Mucosa of stomach (tissue), 1 donor: ENCODE measurements around the gene SEMA4D.

Experiments
- H3K27me3 ChIP-seq: one replicate; pipeline ENCODE4 v1.7.0; 2013; ENCODE audit warnings: mild to moderate bottlenecking, low read length; ENCODE audit not compliant: control insufficient read depth, insufficient read depth
- H3K36me3 ChIP-seq: one replicate; pipeline ENCODE4 v1.7.0; 2013; ENCODE audit warnings: low read length; ENCODE audit not compliant: control insufficient read depth, insufficient read depth
- H3K4me1 ChIP-seq: one replicate; pipeline ENCODE4 v1.7.0; 2013; ENCODE audit warnings: mild to moderate bottlenecking, low read length; ENCODE audit not compliant: control insufficient read depth, insufficient read depth
- H3K4me3 ChIP-seq: one replicate; pipeline ENCODE4 v1.7.0; 2013; ENCODE audit warnings: low read length
- H3K9ac ChIP-seq: one replicate; pipeline ENCODE4 v1.7.0; 2013; ENCODE audit warnings: mild to moderate bottlenecking, low read length, moderate library complexity
- H3K9me3 ChIP-seq: one replicate; pipeline ENCODE4 v1.7.0; 2013; ENCODE audit warnings: mild to moderate bottlenecking, low read length, moderate library complexity; ENCODE audit not compliant: control insufficient read depth
- donor health status: Pancreatic carcinoma.

Gene SEMA4D

GRCh38 chr9:89413963-89414638 lies 83.8 kb downstream of the SEMA4D start:
- Histone ChIP-seq H3K36me3 (no peaks in the 10 kb centered on the region), H3K9ac (no peak overlapping the region), H3K4me1 (no peaks in the 10 kb centered on the region), H3K27me3 (no peaks in the 10 kb centered on the region), H3K9me3 (no peaks in the 10 kb centered on the region), H3K4me3 (no peak overlapping the region)

GRCh38 chr9:89412951-89413350 lies 85.0 kb downstream of the SEMA4D start:
- H3K27me3 ChIP-seq = no peaks in the 10 kb centered on the region
- H3K4me3 ChIP-seq = no peak overlapping the region
- no peaks in the 10 kb centered on the region for H3K4me1 ChIP-seq
- no peaks in the 10 kb centered on the region for H3K9me3 ChIP-seq
- H3K9ac ChIP-seq = no peak overlapping the region
- no peaks in the 10 kb centered on the region for H3K36me3 ChIP-seq

GRCh38 chr9:89412541-89412940 lies 85.4 kb downstream of the SEMA4D start:
- Histone ChIP-seq H3K4me3 (no peak overlapping the region), H3K9me3 (no peaks in the 10 kb centered on the region), H3K36me3 (no peaks in the 10 kb centered on the region), H3K9ac (no peak overlapping the region), H3K4me1 (no peaks in the 10 kb centered on the region), H3K27me3 (no peaks in the 10 kb centered on the region)

- Histone ChIP-seq H3K9me3 (no peaks in the 10 kb centered on the region), H3K27me3 (no peaks in the 10 kb centered on the region), H3K4me3 (no peak overlapping the region), H3K9ac (no peak overlapping the region), H3K36me3 (no peaks in the 10 kb centered on the region), H3K4me1 (no peaks in the 10 kb centered on the region)
Observed at GRCh38 chr9:89411759-89412158, 86.2 kb downstream of the SEMA4D start.

- H3K36me3 ChIP-seq = no peaks in the 10 kb centered on the region
- no peaks in the 10 kb centered on the region for H3K9me3 ChIP-seq
- H3K27me3 ChIP-seq = no peaks in the 10 kb centered on the region
- no peak overlapping the region for H3K4me3 ChIP-seq
- no peak overlapping the region for H3K9ac ChIP-seq
- no peaks in the 10 kb centered on the region for H3K4me1 ChIP-seq
Observed at GRCh38 chr9:89410641-89411350, 87.1 kb downstream of the SEMA4D start.

GRCh38 chr9:89410022-89410421 lies 87.9 kb downstream of the SEMA4D start:
- no peaks in the 10 kb centered on the region for H3K9me3 ChIP-seq
- no peak overlapping the region for H3K9ac ChIP-seq
- H3K27me3 ChIP-seq = no peaks in the 10 kb centered on the region
- no peak overlapping the region for H3K4me3 ChIP-seq
- H3K4me1 ChIP-seq = no peaks in the 10 kb centered on the region
- no peaks in the 10 kb centered on the region for H3K36me3 ChIP-seq

DNA sequence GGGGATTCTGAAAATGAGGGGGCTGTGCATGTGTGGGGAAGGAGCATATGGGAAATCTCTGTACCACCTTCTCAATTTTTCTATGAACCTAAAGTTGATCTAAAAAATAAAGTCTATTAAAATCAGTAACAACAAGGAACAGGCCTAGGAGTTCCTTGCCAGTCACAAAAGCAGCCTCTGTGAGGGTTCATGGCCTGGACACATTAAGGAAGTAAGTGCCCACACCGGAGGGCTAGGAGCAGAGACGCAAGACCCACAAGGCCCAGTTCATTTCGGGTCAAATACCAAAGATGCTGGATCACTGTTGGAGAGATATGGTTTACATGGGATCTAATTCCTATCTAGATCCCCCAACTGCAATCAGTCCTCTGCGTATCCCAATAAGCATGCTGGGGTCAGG lies 88.4 kb downstream of the SEMA4D start:
- no peaks in the 10 kb centered on the region for H3K9me3 ChIP-seq
- no peaks in the 10 kb centered on the region for H3K27me3 ChIP-seq
- no peaks in the 10 kb centered on the region for H3K4me1 ChIP-seq
- no peak overlapping the region for H3K9ac ChIP-seq
- no peaks in the 10 kb centered on the region for H3K36me3 ChIP-seq
- no peak overlapping the region for H3K4me3 ChIP-seq

- H3K4me3 ChIP-seq = no peak overlapping the region
- H3K36me3 ChIP-seq = no peaks in the 10 kb centered on the region
- no peaks in the 10 kb centered on the region for H3K4me1 ChIP-seq
- no peak overlapping the region for H3K9ac ChIP-seq
- no peaks in the 10 kb centered on the region for H3K9me3 ChIP-seq
- no peaks in the 10 kb centered on the region for H3K27me3 ChIP-seq
Observed at GRCh38 chr9:89408628-89409101, 89.2 kb downstream of the SEMA4D start.

DNA sequence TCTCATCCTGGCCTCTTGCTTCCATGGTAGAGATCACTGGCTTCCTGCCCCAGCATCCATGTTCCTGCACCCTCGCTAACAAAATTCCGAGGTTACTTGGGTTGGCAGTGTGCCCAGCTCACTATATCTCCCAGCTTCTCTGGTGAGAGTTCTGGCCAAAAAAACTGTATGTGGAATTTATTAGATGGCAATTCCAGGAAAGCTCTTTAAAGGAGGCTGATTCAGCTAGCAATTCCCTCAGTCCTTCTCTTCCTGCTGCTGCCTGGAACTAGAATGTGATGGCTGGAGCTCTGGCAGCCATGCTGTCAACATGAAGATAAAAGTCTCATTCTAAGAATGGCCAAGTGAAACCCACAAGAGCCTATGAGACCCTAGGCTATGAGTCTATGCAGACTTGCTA lies 90.8 kb downstream of the SEMA4D start:
- Histone ChIP-seq H3K9ac (no peak overlapping the region), H3K4me1 (no peaks in the 10 kb centered on the region), H3K4me3 (no peak overlapping the region), H3K27me3 (no peaks in the 10 kb centered on the region), H3K36me3 (no peaks in the 10 kb centered on the region), H3K9me3 (no peaks in the 10 kb centered on the region)

GRCh38 chr9:89405826-89406225 lies 92.1 kb downstream of the SEMA4D start:
- no peaks in the 10 kb centered on the region for H3K4me1 ChIP-seq
- H3K9ac ChIP-seq = no peak overlapping the region

GRCh38 chr9:89404074-89404473 lies 93.8 kb downstream of the SEMA4D start:
- Histone ChIP-seq H3K4me3 (no peak overlapping the region), H3K4me1 (no peaks in the 10 kb centered on the region), H3K9me3 (no peaks in the 10 kb centered on the region), H3K9ac (no peak overlapping the region), H3K27me3 (no peaks in the 10 kb centered on the region), H3K36me3 (no peaks in the 10 kb centered on the region)

More at GRCh38 chr9:89405826-89406225, 92.1 kb downstream of the SEMA4D start:
- Histone ChIP-seq H3K9me3 (no peaks in the 10 kb centered on the region), H3K4me3 (no peak overlapping the region), H3K36me3 (no peaks in the 10 kb centered on the region), H3K27me3 (no peaks in the 10 kb centered on the region)

GRCh38 chr9:89402695-89403427 lies 95.1 kb downstream of the SEMA4D start:
- Histone ChIP-seq H3K9ac (no peak overlapping the region), H3K4me3 (no peak overlapping the region), H3K9me3 (no peaks in the 10 kb centered on the region), H3K36me3 (no peaks in the 10 kb centered on the region), H3K4me1 (no peaks in the 10 kb centered on the region), H3K27me3 (no peaks in the 10 kb centered on the region)
